GM18526 (cell line): ENCODE data around the gene SLC12A8.

Experiments
- POLR2A ChIP-seq: IDR thresholded peaks from 3 replicates; pipeline ENCODE4 v1.6.1; 2011; ENCODE audit not compliant: insufficient read length; ENCODE audit errors: extremely low read depth

SLC12A8 gene

DNA sequence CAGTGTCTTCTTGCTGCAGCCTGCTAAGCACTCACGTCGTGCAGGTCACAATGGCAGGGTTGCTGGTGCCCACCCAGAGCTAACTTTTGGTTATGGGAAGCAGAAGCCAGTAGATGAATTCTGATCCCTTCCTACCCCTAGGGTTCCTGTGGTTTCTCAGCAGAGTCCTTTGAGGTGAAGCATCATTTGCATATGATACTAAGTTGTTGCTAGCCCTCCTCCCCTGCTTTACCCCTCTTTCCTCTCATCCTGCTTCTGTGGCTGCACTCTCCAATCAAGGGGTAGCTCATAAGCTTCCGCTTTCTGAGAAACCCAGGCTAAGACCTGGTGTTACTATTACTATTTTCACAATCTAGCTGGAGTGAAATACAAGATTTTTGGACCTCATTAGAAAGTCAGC lies 134.7 kb downstream of the SLC12A8 start:
- no peak for TF ChIP-seq POLR2A

DNA sequence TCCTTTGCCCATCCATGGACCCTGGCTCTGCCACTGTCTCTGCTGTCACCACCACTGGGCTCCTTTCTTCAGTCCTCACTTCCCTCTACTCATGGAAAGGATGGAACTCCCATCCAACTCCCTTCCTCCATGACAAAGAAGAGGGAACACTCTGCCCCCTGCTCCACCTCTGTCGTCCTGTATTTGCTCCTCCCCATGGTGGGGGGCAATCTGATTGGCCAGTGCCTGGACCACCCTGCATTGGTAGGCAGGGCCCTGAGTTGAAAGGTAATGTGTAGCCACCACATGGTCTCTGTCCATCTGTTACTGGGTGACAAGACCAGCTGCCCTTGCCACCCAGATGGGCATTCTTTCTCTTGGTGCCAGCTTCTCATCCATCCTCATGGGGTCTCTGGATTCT lies 136.1 kb downstream of the SLC12A8 start:
- no peak for TF ChIP-seq POLR2A

DNA sequence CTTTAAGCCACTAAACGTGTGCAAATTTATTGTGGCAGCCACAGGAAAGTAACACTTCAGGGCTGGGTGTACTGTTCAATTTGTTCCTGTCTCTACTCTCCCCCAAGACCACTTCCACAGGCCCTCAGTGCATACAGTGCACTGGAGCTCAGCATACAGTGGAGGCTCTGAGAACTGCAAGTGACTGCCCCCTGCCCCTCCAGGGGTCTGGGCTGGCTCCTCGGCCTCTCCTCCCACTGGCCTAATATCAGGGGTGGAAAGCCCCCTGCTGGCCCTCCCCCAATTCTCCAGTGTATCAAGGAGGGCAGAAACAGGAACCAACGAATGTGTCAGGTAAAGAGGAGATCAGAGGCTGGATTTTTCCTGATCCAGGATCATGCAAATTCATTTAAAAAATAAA lies 136.8 kb downstream of the SLC12A8 start:
- TF ChIP-seq POLR2A: no peak

DNA sequence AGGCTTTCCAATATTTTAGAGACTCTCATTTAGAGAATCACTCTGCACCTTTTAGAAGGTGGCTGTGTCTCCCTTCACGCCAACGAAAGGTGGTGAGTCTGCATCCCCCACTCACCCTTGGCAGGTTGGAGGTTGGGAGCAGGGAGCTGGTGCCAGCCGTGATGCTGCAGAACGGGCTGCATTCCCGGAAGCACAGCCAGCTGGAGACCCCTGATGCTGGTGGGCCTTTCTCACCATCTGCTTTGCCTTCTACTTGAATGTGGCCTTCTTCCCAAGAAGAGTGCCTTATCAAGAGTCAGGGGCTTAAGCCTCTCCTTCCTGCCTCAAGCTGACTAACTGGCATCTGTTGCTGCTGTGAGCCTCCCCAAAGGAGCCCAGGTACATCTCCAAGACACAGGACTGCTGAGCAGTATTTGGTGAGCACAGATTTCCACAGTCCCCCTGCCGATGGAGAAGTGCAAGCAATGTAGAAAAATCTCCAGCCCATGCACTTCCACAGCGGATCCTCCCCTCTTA lies 139.1 kb downstream of the SLC12A8 start:
- TF ChIP-seq POLR2A: no peak

DNA sequence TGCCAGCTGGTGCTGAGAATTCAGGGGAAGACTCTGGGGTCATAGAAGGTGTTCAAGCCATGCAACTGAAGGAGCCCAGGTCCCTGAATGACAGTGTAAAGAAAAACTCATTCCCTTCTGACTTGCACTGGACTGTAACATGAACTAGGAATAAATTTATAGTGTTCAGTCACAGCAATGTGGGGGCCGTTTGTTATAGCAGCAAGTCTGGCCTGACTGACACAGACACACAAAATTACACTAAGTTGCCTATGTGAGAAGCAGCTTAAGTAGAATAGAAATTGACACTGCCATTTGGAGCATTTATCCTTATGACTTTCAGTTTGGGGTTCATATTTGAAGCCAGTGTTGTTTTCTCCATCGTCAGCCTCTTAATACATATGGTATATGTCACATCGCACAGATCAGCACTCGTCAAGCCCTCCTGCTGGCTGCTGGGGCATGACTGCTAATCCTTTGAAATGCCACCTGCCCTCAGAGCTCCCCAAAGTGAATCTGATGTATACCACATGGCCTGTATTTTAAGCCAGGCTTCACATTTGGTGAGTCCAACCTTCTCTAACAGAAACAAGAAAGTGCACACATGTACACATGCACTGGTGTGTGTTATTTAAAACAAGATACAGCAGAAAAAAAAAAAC lies 139.7 kb downstream of the SLC12A8 start:
- TF ChIP-seq POLR2A: no peak

- no peak for TF ChIP-seq POLR2A
These were observed 140.2 kb downstream of the SLC12A8 start for GRCh38 chr3:125072301-125072700.

- TF ChIP-seq POLR2A: no peak
These were observed 142.4 kb downstream of the SLC12A8 start for GRCh38 chr3:125069968-125070745.

- TF ChIP-seq POLR2A: no peak
These were observed 143.1 kb downstream of the SLC12A8 start for GRCh38 chr3:125069452-125069851.

DNA sequence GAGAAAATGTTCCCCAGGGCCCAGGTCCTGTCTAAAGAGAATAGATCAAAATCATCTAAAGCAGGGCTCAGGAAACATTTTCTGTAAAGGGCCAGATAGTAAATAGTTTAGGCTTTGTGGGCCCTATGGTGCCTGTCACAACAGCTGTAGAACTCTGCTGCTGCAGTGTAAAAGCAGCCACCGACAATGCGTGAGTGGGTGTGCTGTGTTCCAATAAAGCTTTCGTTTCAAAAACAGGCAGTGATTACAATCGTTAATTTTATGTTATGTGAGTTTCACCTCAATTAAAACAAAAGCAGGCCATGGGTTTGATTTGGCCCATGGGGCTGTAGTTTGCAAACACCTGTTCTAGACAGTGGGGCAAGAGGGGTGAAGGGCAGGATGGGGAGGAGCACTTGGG lies 144.3 kb downstream of the SLC12A8 start:
- no peak for TF ChIP-seq POLR2A

DNA sequence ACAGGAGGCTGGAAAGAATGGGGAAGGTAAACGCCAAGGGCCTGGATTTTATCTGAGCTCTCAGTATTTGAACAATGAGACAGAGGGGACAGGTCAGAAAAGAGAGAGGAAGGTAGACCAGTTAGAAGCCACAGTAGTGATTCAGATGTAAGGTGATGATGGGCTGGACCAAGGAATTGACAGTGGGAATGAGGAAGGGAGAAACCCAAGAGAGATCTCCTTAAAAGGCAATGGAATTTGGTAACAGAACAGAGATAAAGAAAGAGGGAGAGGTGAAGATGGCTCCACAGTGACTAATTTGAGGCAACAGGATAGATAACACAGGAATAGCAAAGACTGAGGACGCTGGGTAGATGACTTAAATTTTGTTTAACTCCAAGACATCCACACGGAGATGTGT lies 145.3 kb downstream of the SLC12A8 start:
- no peak for TF ChIP-seq POLR2A

DNA sequence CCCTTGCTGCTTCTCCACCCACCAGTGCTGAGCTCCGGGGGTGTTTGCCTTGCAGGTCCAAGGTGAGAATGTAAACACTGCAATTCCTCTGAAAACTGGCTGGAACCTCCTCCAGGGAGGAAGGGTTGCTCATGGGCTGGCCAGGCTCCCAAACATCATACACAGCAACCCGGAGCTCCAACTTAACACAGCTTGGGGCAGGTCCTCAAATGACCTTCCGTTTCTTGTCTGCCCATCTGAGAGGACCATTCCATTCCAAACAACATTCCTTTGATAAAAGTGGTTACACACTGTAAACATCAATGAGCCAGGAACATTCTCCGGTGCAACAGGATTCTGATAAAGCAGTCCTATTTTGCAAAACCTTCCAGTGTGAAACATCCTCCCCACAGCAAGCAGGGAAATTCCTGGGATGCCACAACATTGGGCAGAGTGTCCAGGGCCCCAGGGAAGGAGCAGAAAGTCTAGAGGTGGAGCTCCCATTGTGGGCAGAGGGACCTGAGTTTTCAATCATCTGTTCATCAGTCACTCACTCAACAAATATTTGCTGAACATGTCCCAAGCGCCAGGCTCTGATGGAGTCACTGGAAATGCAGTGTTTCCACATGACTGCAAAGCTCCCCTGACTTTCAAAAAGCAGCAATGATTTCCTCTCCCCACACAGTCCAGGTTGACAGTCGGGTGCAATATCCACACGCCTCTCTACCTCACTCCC lies 149.5 kb downstream of the SLC12A8 start:
- TF ChIP-seq POLR2A: no peak

DNA sequence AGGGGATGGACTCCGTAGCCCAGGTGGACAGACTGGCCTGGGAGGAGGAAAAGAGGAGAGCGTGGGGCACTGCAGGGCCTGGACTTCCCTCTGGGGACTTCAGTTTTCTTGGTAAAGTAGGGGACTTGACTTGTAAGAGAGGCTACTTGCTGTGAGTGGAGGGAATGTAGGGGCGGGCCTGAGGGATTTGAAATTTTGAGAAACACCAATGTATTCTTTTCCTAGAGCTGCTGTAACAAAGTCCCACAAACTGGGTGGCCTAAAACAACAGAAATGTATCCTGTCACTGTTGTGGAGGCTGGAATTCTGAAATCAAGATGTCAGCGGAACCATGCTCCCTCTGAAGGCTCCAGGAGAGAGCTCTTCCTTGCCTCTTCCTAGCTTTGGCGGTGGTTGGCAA lies 150.9 kb downstream of the SLC12A8 start:
- no peak for TF ChIP-seq POLR2A

GRCh38 chr3:125061170-125061569 lies 151.4 kb downstream of the SLC12A8 start:
- TF ChIP-seq POLR2A: no peak

- TF ChIP-seq POLR2A: no peak
These were observed 152.9 kb downstream of the SLC12A8 start for GRCh38 chr3:125059488-125060245.

DNA sequence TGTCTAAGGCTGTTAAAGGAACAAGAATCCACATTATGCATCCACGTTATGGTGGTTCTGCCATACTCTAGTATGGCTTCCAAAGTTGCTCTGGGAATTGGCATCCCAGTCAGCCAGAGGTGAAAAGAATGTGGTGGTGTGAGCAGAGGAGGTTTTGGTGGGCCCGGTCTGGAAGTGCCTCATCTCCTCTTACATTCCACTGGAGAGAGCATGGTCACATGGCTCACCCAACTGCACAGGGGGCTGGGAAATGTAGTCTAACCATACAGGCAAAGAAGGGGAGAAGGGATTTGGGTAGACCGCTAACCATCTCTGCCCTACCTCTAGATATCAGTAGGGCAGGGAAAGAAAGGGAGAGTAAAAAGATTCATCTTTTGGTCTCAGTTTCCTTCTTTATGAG lies 153.6 kb downstream of the SLC12A8 start:
- TF ChIP-seq POLR2A: no peak
